Pancreas (tissue), 10 donors: ENCODE measurements around the gene PTPRG. TPM values are rescaled to one million over a fixed set of nuclear protein-coding genes. Genes with fewer than 3 reads are reported as not detected.

Source experiments
- ATAC-seq, 4 donors: fragments of 200-7000 bp; cut with Tn5 transposase; one replicate each; pipeline versions ENCODE4 v1.8.0 to v1.9.1; 2020; ENCODE audit warnings: mild to moderate bottlenecking in 4 of 4, moderate library complexity in 4 of 4
- DNase-seq, 6 donors: peaks; one replicate each; pipeline ENCODE4 v3.0.0-alpha.2; 2020
- FAIRE-seq: peaks from 2 replicates; lab custom pipeline; 2012; peaks lifted over from hg19 to GRCh38; lab: Jason Lieb, UNC
- H3K27ac ChIP-seq, 4 donors: fragments of 200-600 bp; sonication (generic); 1 replicate in 3 of 4; 2 replicates in 1 of 4; pipeline versions ENCODE4 v1.5.0 to v1.8.0; 2020
- H3K27me3 ChIP-seq, 4 donors: fragments of 200-600 bp; one replicate each; pipeline ENCODE4 v1.8.0; 2021
- H3K36me3 ChIP-seq, 3 donors: fragments of 200-600 bp; sonication (generic) in 1 of 3; one replicate each; pipeline versions ENCODE4 v1.5.0 to v1.8.0; 2020 to 2021
- H3K4me1 ChIP-seq, 3 donors: fragments of 200-600 bp; one replicate each; pipeline ENCODE4 v1.8.0; 2021
- H3K4me3 ChIP-seq, 4 donors: fragments of 200-600 bp; sonication (generic) in 2 of 4; one replicate each; pipeline versions ENCODE4 v1.5.0 to v1.8.0; 2020 to 2021
- H3K9me3 ChIP-seq, 4 donors: fragments of 200-600 bp; one replicate each; pipeline ENCODE4 v1.8.0; 2021
- WGBS, 2 donors: extraction: QIAGEN DNeasy Blood & Tissue Kit; methylation state at CpG; one replicate each; pipeline ENCODE4 v1.1.7; 2013; 5-methylcytosine and 5-hydroxymethylcytosine counted together
- intact Hi-C, 3 donors: fragments of 100-400 bp; cut with DNase I; formaldehyde crosslinking; loops; one replicate each; pipeline versions ENCODE4 v1.11.1 to v1.14.2; 2022
- polyA plus RNA-seq, 2 donors: library from polyadenylated mRNA; stranded (reverse); fragments of 200-250 nt; gene quantifications; one replicate each; pipeline ENCODE4 v1.2.3, GENCODE V29; 2013
- total RNA-seq, 6 donors: library from RNA; stranded (reverse); fragmentation: NEBNext Ultra II Directional in 4 of 6; extraction: Animal tissue kit (Norgen Biotek cat#: 25700) in 4 of 6; gene quantifications; one replicate each; pipeline versions ENCODE4 v1.2.1 to v1.2.4, GENCODE V29; 2021 to 2023
- TF ChIP-seq, protein P1 (sequence below), 4 donors: fragments of 200-600 bp; sonication (generic) in 3 of 4; IDR thresholded peaks; one replicate each; pipeline versions ENCODE4 v1.5.0 to v1.8.0; 2021; ENCODE audit warnings: antibody characterized with exemption in 4 of 4
- donor health status: healthy with polysubstance abuse.
- donor health status: DM: no; HTN: no; CAD: no; lungs with moderate emphysema.
- donor health status: DM: no; HTN: no; CAD: no.
- donor health status: control.
- donor health status: control.
- donor health status: Bipolar disorder and iron deficiency.
- donor health status: DM: yes; HTN: yes; CAD: no.
- donor health status: DM: no; HTN: no; CAD: no.
- donor health status: DM: no; HTN: no; CAD: no.
- donor health status: DM: yes; HTN: yes; CAD: no.

The PTPRG gene
- total and polyA plus RNA-seq, 8 donors, result 2.8 to 20.5 (median 9.5) TPM

GRCh38 chr3:62154457-62155148 lies 593.2 kb downstream of the PTPRG start:
- peaks cover 0 to 12% (median 0%) of the 10 kb centered on the region in 3 donors for H3K4me1 ChIP-seq
- DNase-seq (no peak), FAIRE-seq (no peak), ATAC-seq (no peak)
- intact Hi-C loops, result no loop called here
- H3K9me3 ChIP-seq, result no peaks in the 10 kb centered on the region
- TF ChIP-seq, protein P1, sequence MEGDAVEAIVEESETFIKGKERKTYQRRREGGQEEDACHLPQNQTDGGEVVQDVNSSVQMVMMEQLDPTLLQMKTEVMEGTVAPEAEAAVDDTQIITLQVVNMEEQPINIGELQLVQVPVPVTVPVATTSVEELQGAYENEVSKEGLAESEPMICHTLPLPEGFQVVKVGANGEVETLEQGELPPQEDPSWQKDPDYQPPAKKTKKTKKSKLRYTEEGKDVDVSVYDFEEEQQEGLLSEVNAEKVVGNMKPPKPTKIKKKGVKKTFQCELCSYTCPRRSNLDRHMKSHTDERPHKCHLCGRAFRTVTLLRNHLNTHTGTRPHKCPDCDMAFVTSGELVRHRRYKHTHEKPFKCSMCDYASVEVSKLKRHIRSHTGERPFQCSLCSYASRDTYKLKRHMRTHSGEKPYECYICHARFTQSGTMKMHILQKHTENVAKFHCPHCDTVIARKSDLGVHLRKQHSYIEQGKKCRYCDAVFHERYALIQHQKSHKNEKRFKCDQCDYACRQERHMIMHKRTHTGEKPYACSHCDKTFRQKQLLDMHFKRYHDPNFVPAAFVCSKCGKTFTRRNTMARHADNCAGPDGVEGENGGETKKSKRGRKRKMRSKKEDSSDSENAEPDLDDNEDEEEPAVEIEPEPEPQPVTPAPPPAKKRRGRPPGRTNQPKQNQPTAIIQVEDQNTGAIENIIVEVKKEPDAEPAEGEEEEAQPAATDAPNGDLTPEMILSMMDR (IDR thresholded peaks at IDR 0.05), result no peak
- WGBS, 2 donors, result 86% methylated on average over 13 of the region's 13 CpGs
- no peak overlapping the region for H3K27ac ChIP-seq
- no peaks in the 10 kb centered on the region for H3K27me3 ChIP-seq
- H3K36me3 ChIP-seq, result no peaks in the 10 kb centered on the region
- H3K4me3 ChIP-seq, result no peak overlapping the region

DNA sequence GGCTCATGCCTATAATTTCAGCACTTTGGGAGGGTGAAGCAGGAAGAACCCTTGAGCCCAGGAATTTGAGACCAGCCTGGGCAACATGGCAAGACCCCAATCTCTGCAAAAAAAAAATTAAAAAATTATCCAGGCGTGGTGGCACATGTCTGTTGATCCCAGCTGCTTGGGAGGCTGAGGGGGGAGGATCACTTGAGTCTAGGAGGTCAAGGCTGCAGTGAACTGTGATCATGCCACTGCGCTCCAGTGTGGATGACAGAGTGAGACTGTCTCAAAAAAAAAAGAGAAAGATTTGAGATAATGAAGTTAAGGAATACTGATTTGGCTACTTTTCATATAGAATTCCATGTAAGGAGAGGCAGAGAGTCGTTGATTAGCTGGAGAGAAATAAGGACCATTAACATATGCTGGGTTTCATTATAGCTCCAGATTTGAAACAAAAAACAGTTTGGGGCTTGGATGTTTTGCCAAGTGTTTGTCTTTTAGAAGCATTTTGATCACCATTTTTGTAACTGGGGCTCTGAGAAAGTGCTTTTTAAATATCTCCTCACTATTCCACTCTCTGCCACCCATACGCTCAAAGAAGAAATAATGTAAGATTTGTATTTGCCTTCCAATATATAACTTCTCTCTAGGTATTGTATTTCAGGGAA lies 597.8 kb downstream of the PTPRG start:
- H3K27me3 ChIP-seq, result no peaks in the 10 kb centered on the region
- H3K4me3 ChIP-seq, result no peak overlapping the region
- H3K36me3 ChIP-seq, result no peaks in the 10 kb centered on the region
- no peak for ATAC-seq
- intact Hi-C loops, result no loop called here
- peaks cover 0 to 24% (median 13%) of the 10 kb centered on the region in 3 donors for H3K4me1 ChIP-seq
- no peak for FAIRE-seq
- TF ChIP-seq, protein P1 (IDR thresholded peaks at IDR 0.05), result no peak
- H3K9me3 ChIP-seq, result no peaks in the 10 kb centered on the region
- no peak for DNase-seq
- H3K27ac ChIP-seq, result no peak overlapping the region
- 75 to 88% methylated on average over 4 of the region's 4 CpGs for WGBS, 2 donors

- FAIRE-seq, result no peak
- H3K27me3 ChIP-seq, result no peaks in the 10 kb centered on the region
Measured at GRCh38 chr3:62159709-62160092, 598.3 kb downstream of the PTPRG start.

DNA sequence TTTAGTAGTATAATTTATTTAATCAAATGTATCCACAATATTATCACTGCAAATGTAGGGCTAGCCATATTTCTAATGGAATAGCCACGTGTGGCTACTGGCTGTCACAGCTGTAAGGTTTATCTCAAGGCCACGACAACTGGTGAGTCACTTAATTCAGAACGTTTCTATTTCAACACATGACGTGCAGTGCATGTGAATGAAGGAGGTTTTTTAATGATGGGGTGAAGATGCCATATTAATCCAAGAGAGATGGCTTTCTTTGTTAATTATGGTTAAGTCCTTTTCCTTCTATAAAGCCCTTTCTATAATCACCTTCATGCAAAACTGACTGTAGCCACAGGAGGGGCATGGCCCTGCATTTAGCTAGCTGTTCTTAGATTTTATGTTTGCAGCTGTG lies 600.0 kb downstream of the PTPRG start:
- H3K27ac ChIP-seq, result no peak overlapping the region
- no peaks in the 10 kb centered on the region for H3K36me3 ChIP-seq
- TF ChIP-seq, protein P1 (IDR thresholded peaks at IDR 0.05), result no peak
- FAIRE-seq, result no peak
- H3K4me3 ChIP-seq, result no peak overlapping the region
- no peaks in the 10 kb centered on the region for H3K9me3 ChIP-seq
- H3K4me1 ChIP-seq, result peaks cover 0 to 24% (median 13%) of the 10 kb centered on the region in 3 donors
- intact Hi-C loops, result no loop called here
- ATAC-seq, result peak; percentile 44 to 72 (median 63)
- DNase-seq, result peak in 2 of 6 donors; percentile 5 to 34
- no peaks in the 10 kb centered on the region for H3K27me3 ChIP-seq
- WGBS, 2 donors, result 31 to 41% methylated on average over 4 of the region's 4 CpGs

More at GRCh38 chr3:62159709-62160092, 598.3 kb downstream of the PTPRG start:
- no peaks in the 10 kb centered on the region for H3K9me3 ChIP-seq
- ATAC-seq, result peak; percentile 86 to 95 (median 88)
- no peak overlapping the region for H3K4me3 ChIP-seq
- peaks cover 0 to 24% (median 13%) of the 10 kb centered on the region in 3 donors for H3K4me1 ChIP-seq
- intact Hi-C loops, result no loop called here
- 32 to 36% methylated on average over 6 of the region's 6 CpGs for WGBS, 2 donors
- H3K36me3 ChIP-seq, result no peaks in the 10 kb centered on the region
- DNase-seq, result peak in 4 of 6 donors; percentile 21 to 57 (median 42)
- peak overlapping the region in 1 of 4 donors; percentile 8 for H3K27ac ChIP-seq
- TF ChIP-seq, protein P1 (IDR thresholded peaks at IDR 0.05), result no peak
